Osteocyte (in vitro differentiated cells): Measurements from ENCODE around the gene RAX2. TPM values are rescaled to one million over a fixed set of nuclear protein-coding genes. Genes with fewer than 3 reads are reported as not detected.

ENCODE experiments used
- DNase-seq: peaks from one replicate; pipeline ENCODE4 v3.0.0; 2021; ENCODE audit warnings: mixed read lengths; ENCODE audit not compliant: unreplicated experiment; ENCODE audit errors: extremely low spot score
- H3K27ac Mint-ChIP-seq: one replicate; pipeline ENCODE4 v1.8.0; 2021; ENCODE audit warnings: mild to moderate bottlenecking, mixed read lengths; ENCODE audit not compliant: unreplicated experiment
- H3K27me3 Mint-ChIP-seq: one replicate; pipeline ENCODE4 v1.8.0; 2021; ENCODE audit warnings: mixed read lengths; ENCODE audit not compliant: unreplicated experiment
- H3K36me3 Mint-ChIP-seq: one replicate; pipeline ENCODE4 v1.8.0; 2021; ENCODE audit warnings: mixed read lengths; ENCODE audit not compliant: unreplicated experiment
- H3K4me1 Mint-ChIP-seq: one replicate; pipeline ENCODE4 v1.8.0; 2021; ENCODE audit warnings: mixed read lengths; ENCODE audit not compliant: unreplicated experiment
- H3K4me3 Mint-ChIP-seq: one replicate; pipeline ENCODE4 v1.8.0; 2021; ENCODE audit warnings: mild to moderate bottlenecking, moderate library complexity, mixed read lengths; ENCODE audit not compliant: unreplicated experiment
- H3K9me3 Mint-ChIP-seq: one replicate; pipeline ENCODE4 v1.8.0; 2021; ENCODE audit warnings: mixed read lengths; ENCODE audit not compliant: unreplicated experiment
- CTCF ChIP-seq: fragments of 200-600 bp; sonication (generic); IDR thresholded peaks from 2 replicates; pipeline ENCODE4 v1.5.0; 2021; ENCODE audit warnings: antibody characterized with exemption, mild to moderate bottlenecking, moderate library complexity
- long read RNA-seq: library from polyadenylated mRNA; unstranded; transcript quantifications from one replicate; pipeline ENCODE4 v2.0.0, GENCODE V29; 2021
- total RNA-seq: library from RNA; stranded (reverse); gene quantifications from 2 replicates; pipeline ENCODE4 v1.2.1, GENCODE V29; 2021

RAX2 gene
- not detected in 2 replicates for total RNA-seq
- long read RNA-seq, result 0 reads

DNA sequence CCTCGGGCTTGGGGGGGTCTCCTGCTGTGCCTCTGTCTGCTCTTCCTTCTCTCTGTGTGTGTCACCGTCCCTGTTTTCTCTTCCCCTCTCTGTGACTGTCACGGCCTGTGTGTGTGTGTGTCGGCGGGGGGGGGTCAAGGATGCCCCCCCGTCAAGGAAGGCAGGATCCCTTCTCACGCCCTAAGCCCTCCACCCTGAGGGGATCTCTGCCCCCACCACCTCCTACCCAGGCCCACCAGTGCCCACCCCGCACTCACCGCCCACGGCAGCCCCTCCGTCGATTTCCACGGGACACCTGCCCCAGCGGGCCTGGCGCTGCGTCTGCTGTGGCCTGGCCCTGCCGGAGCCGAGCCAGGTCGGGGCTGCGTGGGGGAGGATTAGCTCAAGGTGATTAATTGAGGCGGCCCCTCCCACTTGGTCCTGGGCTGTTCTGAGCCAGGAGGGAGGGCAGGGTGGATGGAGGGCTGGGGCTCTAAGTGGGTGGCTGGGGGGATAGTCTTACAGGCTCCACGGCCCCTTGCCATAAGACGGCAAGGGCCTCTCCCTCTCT lies at the start of gene RAX2:
TSS of gene RAX2 (minus strand) at position 323 of the 550 bp plus-strand sequence. CDS start 486 bp downstream, outside the sequence.
- H3K27me3 Mint-ChIP-seq, result no peaks in the 10 kb centered on the region
- H3K4me3 Mint-ChIP-seq, result no peak within 1 kb of the TSS
- peaks cover 3% of the 10 kb centered on the region for H3K36me3 Mint-ChIP-seq
- no peak within 1 kb of the TSS for H3K27ac Mint-ChIP-seq
- TF ChIP-seq CTCF, result no peak
- no peaks in the 10 kb centered on the region for H3K4me1 Mint-ChIP-seq
- no peaks in the 10 kb centered on the region for H3K9me3 Mint-ChIP-seq
- no peak for DNase-seq

GRCh38 chr19:3821156-3821555 lies 49.1 kb upstream of the RAX2 start:
- no peak overlapping the region for H3K27ac Mint-ChIP-seq
- H3K4me1 Mint-ChIP-seq, result no peaks in the 10 kb centered on the region
- H3K36me3 Mint-ChIP-seq, result no peaks in the 10 kb centered on the region
- H3K27me3 Mint-ChIP-seq, result peaks cover 4% of the 10 kb centered on the region
- no peaks in the 10 kb centered on the region for H3K9me3 Mint-ChIP-seq
- no peak for TF ChIP-seq CTCF
- DNase-seq, result no peak
- no peak overlapping the region for H3K4me3 Mint-ChIP-seq

DNA sequence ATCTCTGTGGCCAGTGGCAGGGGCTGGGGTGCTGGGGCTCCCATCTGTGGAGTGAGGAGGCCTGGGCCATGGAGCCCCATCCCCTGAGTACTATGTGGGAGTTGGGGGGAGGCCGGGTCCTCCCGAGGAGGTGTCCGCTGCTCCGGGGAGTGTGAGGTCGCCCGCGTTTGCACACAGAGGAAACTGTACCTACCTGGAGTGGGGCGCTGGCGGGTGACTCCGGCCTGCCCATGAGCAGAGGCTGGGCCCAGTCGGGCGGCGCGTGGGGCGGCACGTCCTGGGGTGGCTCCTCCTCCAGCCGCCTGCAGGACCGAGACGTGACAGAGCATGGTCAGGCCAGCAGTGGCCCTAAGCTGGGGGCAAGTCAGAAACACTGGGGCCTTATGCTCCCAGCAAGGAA lies 48.0 kb upstream of the RAX2 start:
- H3K4me3 Mint-ChIP-seq, result no peak overlapping the region
- no peaks in the 10 kb centered on the region for H3K4me1 Mint-ChIP-seq
- H3K36me3 Mint-ChIP-seq, result no peaks in the 10 kb centered on the region
- DNase-seq, result no peak
- no peak overlapping the region for H3K27ac Mint-ChIP-seq
- TF ChIP-seq CTCF, result no peak
- H3K9me3 Mint-ChIP-seq, result no peaks in the 10 kb centered on the region
- H3K27me3 Mint-ChIP-seq, result no peaks in the 10 kb centered on the region

DNA sequence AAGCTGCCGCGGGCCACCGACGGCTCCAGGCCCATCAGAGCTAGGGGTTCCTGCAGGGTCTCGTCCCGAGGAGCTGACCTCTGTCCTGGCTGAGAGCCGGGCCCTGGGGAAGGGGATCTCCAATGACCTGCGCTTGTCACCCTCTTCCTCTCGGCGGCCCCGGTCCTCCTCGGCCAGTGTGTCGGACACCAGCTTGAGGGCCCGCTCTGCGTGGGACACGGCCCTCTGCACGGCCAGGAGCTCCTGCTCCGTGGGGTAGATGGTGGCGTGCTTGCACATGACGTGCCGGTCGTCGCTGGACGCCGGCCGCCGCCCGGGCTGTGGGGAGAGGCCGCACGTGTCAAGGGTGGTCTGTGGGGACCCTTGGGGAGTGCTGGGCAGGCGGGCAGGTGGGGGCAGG lies 46.9 kb upstream of the RAX2 start:
- no peak overlapping the region for H3K4me3 Mint-ChIP-seq
- no peak for TF ChIP-seq CTCF
- no peaks in the 10 kb centered on the region for H3K36me3 Mint-ChIP-seq
- no peaks in the 10 kb centered on the region for H3K4me1 Mint-ChIP-seq
- DNase-seq, result no peak
- H3K27ac Mint-ChIP-seq, result no peak overlapping the region
- no peaks in the 10 kb centered on the region for H3K9me3 Mint-ChIP-seq
- no peaks in the 10 kb centered on the region for H3K27me3 Mint-ChIP-seq

- no peak for TF ChIP-seq CTCF
- Mint-ChIP-seq H3K36me3 (no peaks in the 10 kb centered on the region), H3K4me3 (no peak overlapping the region), H3K27me3 (no peaks in the 10 kb centered on the region), H3K4me1 (no peaks in the 10 kb centered on the region), H3K9me3 (no peaks in the 10 kb centered on the region), H3K27ac (no peak overlapping the region)
- no peak for DNase-seq
These were observed 46.4 kb upstream of the RAX2 start for GRCh38 chr19:3818466-3818865.
